HG03139 (cell line): Measurements from ENCODE around the gene CA9.

Source experiments
- ATAC-seq: cut with Tn5 transposase; IDR thresholded peaks from one replicate; pipeline ENCODE4 v1.9.1; 2021; ENCODE audit not compliant: unreplicated experiment

Gene CA9

GRCh38 chr9:35651956-35652828 lies 21.5 kb upstream of the CA9 start:
- no peak for ATAC-seq

- no peak for ATAC-seq
Observed at GRCh38 chr9:35652829-35653209, 20.9 kb upstream of the CA9 start.

GRCh38 chr9:35653611-35654010 lies 20.1 kb upstream of the CA9 start:
- no peak for ATAC-seq

GRCh38 chr9:35656348-35656747 lies 17.4 kb upstream of the CA9 start:
- no peak for ATAC-seq

- ATAC-seq, result no peak
Observed at GRCh38 chr9:35656831-35657545, 16.7 kb upstream of the CA9 start.

- ATAC-seq, result peak; percentile 78
Observed at GRCh38 chr9:35657546-35658136, 16.1 kb upstream of the CA9 start, which contains the start of gene RMRP. Gene RMRP (minus strand): TSS chr9:35658019.

- peak; percentile 54 for ATAC-seq
Observed at GRCh38 chr9:35658137-35658967, 15.4 kb upstream of the CA9 start, which contains the start of gene CCDC107. Gene CCDC107 (plus strand): TSS chr9:35658292. CDS start chr9:35658380, 88 bp downstream.

- no peak for ATAC-seq
Observed at GRCh38 chr9:35658968-35659220, 14.8 kb upstream of the CA9 start.

- ATAC-seq, result no peak
Observed at GRCh38 chr9:35659340-35659739, 14.4 kb upstream of the CA9 start.

GRCh38 chr9:35660966-35661415 lies 12.7 kb upstream of the CA9 start:
- no peak for ATAC-seq

GRCh38 chr9:35661756-35662350 lies 11.9 kb upstream of the CA9 start:
- ATAC-seq, result no peak

GRCh38 chr9:35662437-35662836 lies 11.3 kb upstream of the CA9 start:
- ATAC-seq, result no peak

GRCh38 chr9:35664531-35665470 lies 8.9 kb upstream of the CA9 start, which contains the start of gene ARHGEF39:
Gene ARHGEF39 (minus strand): TSS chr9:35665195. CDS start chr9:35665169, 26 bp downstream.
- ATAC-seq, result peak; percentile 71

- ATAC-seq, result no peak
Observed at GRCh38 chr9:35665471-35665818, 8.3 kb upstream of the CA9 start.

GRCh38 chr9:35666045-35666444 lies 7.7 kb upstream of the CA9 start:
- no peak for ATAC-seq

- ATAC-seq, result no peak
Observed at GRCh38 chr9:35666549-35666948, 7.2 kb upstream of the CA9 start.

GRCh38 chr9:35667939-35668338 lies 5.8 kb upstream of the CA9 start:
- ATAC-seq, result no peak

- ATAC-seq, result no peak
Observed at GRCh38 chr9:35669331-35670145, 4.2 kb upstream of the CA9 start.

GRCh38 chr9:35674025-35674361 lies 265 bp downstream of the CA9 start:
- ATAC-seq, result no peak
